Fibroblast of lung (primary cell): ENCODE data around the gene SLC35C1.

Experiments used
- EZH2 ChIP-seq: IDR thresholded peaks from 2 replicates; pipeline ENCODE4 v1.5.1; 2012; ENCODE audit warnings: low read length, control low read depth, mild to moderate bottlenecking; ENCODE audit errors: missing control alignments
- TF ChIP-seq, protein P1 (sequence below), 2 donors: IDR thresholded peaks in 1 of 2; conservative IDR thresholded peaks in 1 of 2; 1 replicate in 1 of 2; 2 replicates in 1 of 2; pipeline ENCODE4 v1.5.1; 2011 to 2012; ENCODE audit warnings: low read length in 2 of 2, control low read depth in 1 of 2, inconsistent platforms in 1 of 2, low read depth in 1 of 2, mild to moderate bottlenecking in 1 of 2

DNA sequence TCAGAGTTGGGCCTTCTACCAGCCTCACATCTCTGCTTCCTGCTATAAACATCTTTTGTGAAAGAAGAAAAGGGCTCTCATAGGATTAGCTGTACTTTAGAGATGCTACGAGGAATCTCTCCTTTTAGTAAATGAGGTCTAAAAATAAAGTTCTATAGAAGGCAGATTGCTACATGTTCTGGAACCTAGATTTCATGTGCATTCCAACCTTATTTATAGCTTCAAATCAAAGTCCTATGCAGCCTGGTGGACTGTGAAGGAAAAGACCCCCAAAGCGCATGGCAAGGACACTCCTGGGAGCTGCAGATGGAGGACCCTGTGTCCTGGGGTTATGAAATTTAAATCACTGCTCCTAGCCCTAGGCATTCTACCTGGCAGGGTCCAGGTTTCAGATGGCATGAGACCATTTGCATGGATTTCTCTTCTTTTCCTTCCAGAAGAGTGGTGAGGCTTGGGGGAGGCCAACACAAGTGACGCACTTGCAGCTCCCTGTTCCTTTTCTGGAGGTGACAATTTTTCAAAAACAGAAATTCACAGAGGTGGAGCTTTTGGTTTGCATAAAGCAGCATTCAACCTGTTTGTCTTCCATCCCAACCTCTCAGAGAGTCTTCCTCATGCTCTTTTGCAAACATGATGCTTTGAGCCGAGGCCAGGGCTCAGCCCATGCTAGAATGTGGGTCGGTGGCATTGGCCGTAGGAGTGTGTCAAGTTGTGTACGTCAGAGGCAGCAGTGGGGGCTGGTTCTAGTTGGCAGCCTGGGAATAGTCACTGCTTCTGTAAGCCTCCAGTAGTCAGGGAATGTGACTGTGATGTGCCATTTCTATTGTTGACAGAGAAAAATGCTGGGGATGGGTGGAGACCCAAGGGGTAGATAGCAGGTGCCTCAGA lies 48.6 kb downstream of the SLC35C1 start:
- TF ChIP-seq, protein P1, sequence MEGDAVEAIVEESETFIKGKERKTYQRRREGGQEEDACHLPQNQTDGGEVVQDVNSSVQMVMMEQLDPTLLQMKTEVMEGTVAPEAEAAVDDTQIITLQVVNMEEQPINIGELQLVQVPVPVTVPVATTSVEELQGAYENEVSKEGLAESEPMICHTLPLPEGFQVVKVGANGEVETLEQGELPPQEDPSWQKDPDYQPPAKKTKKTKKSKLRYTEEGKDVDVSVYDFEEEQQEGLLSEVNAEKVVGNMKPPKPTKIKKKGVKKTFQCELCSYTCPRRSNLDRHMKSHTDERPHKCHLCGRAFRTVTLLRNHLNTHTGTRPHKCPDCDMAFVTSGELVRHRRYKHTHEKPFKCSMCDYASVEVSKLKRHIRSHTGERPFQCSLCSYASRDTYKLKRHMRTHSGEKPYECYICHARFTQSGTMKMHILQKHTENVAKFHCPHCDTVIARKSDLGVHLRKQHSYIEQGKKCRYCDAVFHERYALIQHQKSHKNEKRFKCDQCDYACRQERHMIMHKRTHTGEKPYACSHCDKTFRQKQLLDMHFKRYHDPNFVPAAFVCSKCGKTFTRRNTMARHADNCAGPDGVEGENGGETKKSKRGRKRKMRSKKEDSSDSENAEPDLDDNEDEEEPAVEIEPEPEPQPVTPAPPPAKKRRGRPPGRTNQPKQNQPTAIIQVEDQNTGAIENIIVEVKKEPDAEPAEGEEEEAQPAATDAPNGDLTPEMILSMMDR (conservative IDR thresholded peaks at IDR 0.05 in 1 of 2, IDR thresholded peaks at IDR 0.05 in 1 of 2; ENCODE audit: low read depth in 1 of 2, low read length in 2 of 2) = no peak
- no peak for TF ChIP-seq EZH2
